Left lung (tissue), 14 donors: ENCODE measurements around the gene HCN3. TPM values are rescaled to one million over a fixed set of nuclear protein-coding genes. Genes with fewer than 3 reads are reported as not detected.
A peak's percentile ranks its signal among the peaks of the same experiment; 100 is the strongest.
"Not testable (repeated sequence)": the region's sequence is repeated elsewhere in the genome, so short reads cannot be mapped to it uniquely, and the experiment has no call there.

Source experiments
- ATAC-seq: fragments of 200-7000 bp; cut with Tn5 transposase; one replicate; pipeline ENCODE4 v1.9.1; 2020; ENCODE audit warnings: moderate library complexity
- DNase-seq, 4 donors: peaks; one replicate each; pipeline ENCODE4 v3.0.0-alpha.2; 2013 to 2020
- H3K27ac ChIP-seq, 2 donors: fragments of 200-600 bp; sonication (generic) in 1 of 2; one replicate each; pipeline versions ENCODE4 v1.5.0 to v1.8.0; 2020 to 2021
- H3K27me3 ChIP-seq, 2 donors: fragments of 200-600 bp; sonication (generic) in 1 of 2; one replicate each; pipeline versions ENCODE4 v1.5.0 to v1.8.0; 2020 to 2021
- H3K36me3 ChIP-seq, 2 donors: fragments of 200-600 bp; sonication (generic) in 1 of 2; one replicate each; pipeline versions ENCODE4 v1.5.0 to v1.8.0; 2020 to 2021
- H3K4me1 ChIP-seq, 2 donors: fragments of 200-600 bp; one replicate each; pipeline ENCODE4 v1.8.0; 2021
- H3K4me3 ChIP-seq, 2 donors: fragments of 200-600 bp; sonication (generic) in 1 of 2; one replicate each; pipeline versions ENCODE4 v1.5.0 to v1.8.0; 2020 to 2021; ENCODE audit warnings: mild to moderate bottlenecking in 1 of 2
- H3K9me3 ChIP-seq, 2 donors: fragments of 200-600 bp; sonication (generic) in 1 of 2; one replicate each; pipeline versions ENCODE4 v1.5.0 to v1.8.0; 2020 to 2021
- CTCF ChIP-seq, 2 donors: fragments of 200-600 bp; sonication (generic) in 1 of 2; IDR thresholded peaks; one replicate each; pipeline versions ENCODE4 v1.5.0 to v1.8.0; 2021; ENCODE audit warnings: antibody characterized with exemption in 2 of 2
- intact Hi-C, 2 donors: fragments of 100-400 bp; cut with DNase I; formaldehyde crosslinking; loops; one replicate each; pipeline versions ENCODE4 v1.11.2 to v1.14.2; 2022
- long read RNA-seq, 12 donors: library from polyadenylated mRNA in 2 of 12; unstranded in 2 of 12; transcript quantifications; one replicate each; pipeline ENCODE4 v2.0.0 and lab custom pipeline, GENCODE V29; 2019 to 2026
- polyA plus RNA-seq, 6 donors: library from polyadenylated mRNA; unstranded; fragments of 120-200 nt; gene quantifications; one replicate each; pipeline ENCODE4 v1.2.1, GENCODE V29; 2013; ENCODE audit not compliant: insufficient read length in 6 of 6
- total RNA-seq, 2 donors: library from RNA; stranded (reverse); fragmentation: NEBNext Ultra II Directional; extraction: Animal tissue kit (Norgen Biotek cat#: 25700); gene quantifications; one replicate each; pipeline ENCODE4 v1.2.1, GENCODE V29; 2021
- donor health status: DM: no; HTN: yes; CAD: no.
- donor health status: DM: no; HTN: no; CAD: no.

Gene HCN3
- total RNA-seq (1 to 10 TPM; 2.4 to 3.8 TPM), polyA plus RNA-seq (10 to 100 TPM in 2 of 6 donors, 1 to 10 TPM in 4; 8.1 to 11.7 (median 8.6) TPM)
- long read RNA-seq, donor 1, result 0 reads
- long read RNA-seq, donor 2, partial matches to known transcripts, result 0 of 1 reads
- long read RNA-seq, donor 2, other reads (novel, unspliced or antisense), result 0 of 1 reads
- long read RNA-seq, donor 3, result 0 reads
- long read RNA-seq, donor 4, result 0 reads
- long read RNA-seq, donor 5, result 0 reads
- long read RNA-seq, donor 6, result 0 reads
- long read RNA-seq, donor 7, result 0 reads
- long read RNA-seq, donor 8, partial matches to known transcripts, result 0 of 1 reads
- long read RNA-seq, donor 8, other reads (novel, unspliced or antisense), result 0 of 1 reads
- long read RNA-seq, donor 9, result 0 reads
- long read RNA-seq, donor 10, result 0 reads
- long read RNA-seq, donor 11, result 0 reads
- long read RNA-seq, donor 12, partial matches to known transcripts, result 0 of 1 reads
- long read RNA-seq, donor 12, other reads (novel, unspliced or antisense), result 0 of 1 reads

GRCh38 chr1:155277070-155277901 is at the start of gene HCN3:
Gene HCN3 (plus strand): TSS chr1:155277463. CDS start chr1:155277591, 128 bp downstream.
- Histone ChIP-seq H3K9me3 (no peaks in the 10 kb centered on the region), H3K36me3 (no peaks in the 10 kb centered on the region), H3K4me3 (peak within 1 kb of the TSS; percentile 73 to 78), H3K27ac (peak within 1 kb of the TSS in 1 of 2 donors; percentile 57), H3K4me1 (peaks cover 8 to 36% of the 10 kb centered on the region in 2 donors), H3K27me3 (peaks cover 0 to 13% of the 10 kb centered on the region in 2 donors)
- peak; percentile 89 for ATAC-seq
- TF ChIP-seq CTCF (IDR thresholded peaks at IDR 0.05), result peak; percentile 41 to 80
- peak; percentile 97 to 99 (median 98) for DNase-seq
- intact Hi-C loops, result loop anchor here in 1 of 2 donors (5.0 to 10.0 kb wide), 2 partner anchors 45 to 318 kb away; partner anchors contain the start of gene RUSC1

DNA sequence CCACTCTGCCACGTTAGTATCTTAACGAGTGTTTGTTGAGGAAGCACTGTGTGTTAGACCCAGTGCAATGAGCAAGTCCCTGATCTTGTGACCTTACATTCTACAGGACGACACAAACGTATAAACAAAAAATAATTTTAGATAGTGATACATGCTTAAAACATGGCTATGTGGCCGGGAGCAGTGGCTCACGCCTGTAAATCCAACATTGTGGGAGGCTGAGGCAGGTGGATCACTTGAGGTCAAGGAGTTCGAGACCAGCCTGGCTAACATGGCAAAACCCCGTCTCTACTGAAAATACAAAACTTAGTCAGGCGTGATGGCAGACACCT is 49.2 kb upstream of the HCN3 start:
- intact Hi-C loops, result no loop called here
- ATAC-seq (no peak), DNase-seq (no peak)
- H3K4me3 ChIP-seq, result peak overlapping the region in 1 of 2 donors; percentile 60
- H3K36me3 ChIP-seq, result no peaks in the 10 kb centered on the region
- no peaks in the 10 kb centered on the region for H3K9me3 ChIP-seq
- no peak for TF ChIP-seq CTCF (IDR thresholded peaks at IDR 0.05)
- no peaks in the 10 kb centered on the region for H3K27me3 ChIP-seq
- peak overlapping the region; percentile 85 for H3K27ac ChIP-seq
- H3K4me1 ChIP-seq, result peaks cover 3 to 47% of the 10 kb centered on the region in 2 donors

- H3K27ac ChIP-seq, ATAC-seq, intact Hi-C loops: not testable (repeated sequence)
Measured at GRCh38 chr1:155231302-155231701, 46.0 kb upstream of the HCN3 start.

GRCh38 chr1:155232001-155232978 is 45.0 kb upstream of the HCN3 start:
- H3K27ac ChIP-seq, result peak overlapping the region in 1 of 2 donors; percentile 48
- ATAC-seq, H3K4me3 ChIP-seq, intact Hi-C loops, H3K9me3 ChIP-seq, H3K27me3 ChIP-seq: not testable (repeated sequence)
- peak in 1 of 4 donors; percentile 61 for DNase-seq
- H3K4me1 ChIP-seq, result peaks cover 0 to 22% of the 10 kb centered on the region in 2 donors
- peaks cover 0 to 23% of the 10 kb centered on the region in 2 donors for H3K36me3 ChIP-seq

More at GRCh38 chr1:155231302-155231701, 46.0 kb upstream of the HCN3 start:
- peaks cover 0 to 13% of the 10 kb centered on the region in 2 donors for H3K36me3 ChIP-seq
- H3K9me3 ChIP-seq, DNase-seq, H3K4me3 ChIP-seq, H3K27me3 ChIP-seq: not testable (repeated sequence)
- peaks cover 0 to 20% of the 10 kb centered on the region in 2 donors for H3K4me1 ChIP-seq

GRCh38 chr1:155233502-155233901 is 43.8 kb upstream of the HCN3 start:
- intact Hi-C loops, result not testable (repeated sequence)

DNA sequence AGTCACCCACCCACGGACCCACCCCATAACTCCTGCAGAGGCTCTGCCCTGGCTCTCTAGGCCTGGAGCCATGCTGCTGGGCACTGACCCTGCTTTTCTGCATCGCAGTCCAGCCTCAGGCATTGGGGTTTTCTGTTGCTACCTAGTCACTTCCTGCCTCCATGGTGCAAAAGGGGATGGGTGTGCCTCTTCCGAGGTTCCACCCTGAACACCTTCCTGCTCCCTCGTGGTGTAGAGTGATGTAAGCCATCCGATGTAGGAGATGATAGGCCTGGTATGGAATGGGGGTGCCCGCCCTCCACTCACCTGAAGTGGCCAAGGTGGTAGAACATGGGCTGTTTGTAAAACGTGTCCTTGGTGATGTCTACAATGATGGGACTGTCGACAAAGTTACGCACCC is 41.9 kb upstream of the HCN3 start:
- H3K4me3 ChIP-seq, intact Hi-C loops, ATAC-seq, H3K9me3 ChIP-seq, H3K27ac ChIP-seq, DNase-seq, H3K27me3 ChIP-seq: not testable (repeated sequence)
- peaks cover 0 to 30% of the 10 kb centered on the region in 2 donors for H3K4me1 ChIP-seq
- peaks cover 0 to 44% of the 10 kb centered on the region in 2 donors for H3K36me3 ChIP-seq

More at GRCh38 chr1:155233502-155233901, 43.8 kb upstream of the HCN3 start:
- not testable (repeated sequence) for H3K27me3 ChIP-seq, H3K9me3 ChIP-seq, DNase-seq, H3K4me3 ChIP-seq, ATAC-seq, H3K27ac ChIP-seq
- Histone ChIP-seq H3K36me3 (peaks cover 0 to 31% of the 10 kb centered on the region in 2 donors), H3K4me1 (peaks cover 0 to 14% of the 10 kb centered on the region in 2 donors)
